HepG2 (cell line): ENCODE measurements around the gene SULT4A1. TPM values are rescaled to one million over a fixed set of nuclear protein-coding genes. Genes with fewer than 3 reads are reported as not detected.

Source experiments
- ATAC-seq: fragments of 200-7000 bp; cut with Tn5 transposase; 3 replicates; pipeline ENCODE4 v1.9.1; 2020; ENCODE audit warnings: mild to moderate bottlenecking, moderate library complexity
- BruUV-seq: library from RNA; stranded (reverse); fragments of 400-500 nt; replicated peaks from 2 replicates; lab custom pipeline; 2021; lab: Mats Ljungman, UMichigan
- CTCF ChIA-PET: fragments of 300-600 bp; formaldehyde crosslinking; extraction: SDS; loops from one replicate; lab custom pipeline; 2021; ENCODE audit warnings: low total read pairs, inconsistent platforms, low intra/inter-chr PET ratio; lab: Yijun Ruan, JAX
- POLR2A ChIA-PET: fragments of 350-600 bp; sonication (Branson Sonifier 250); formaldehyde crosslinking; loops from one replicate; lab custom pipeline; 2020; ENCODE audit warnings: antibody characterized with exemption, inconsistent platforms; lab: Yijun Ruan, JAX
- DNase-seq: peaks from one replicate; pipeline ENCODE4 v3.0.0-alpha.2; 2015; ENCODE audit warnings: low spot score
- FAIRE-seq: peaks from 3 replicates; lab custom pipeline; 2011; peaks lifted over from hg19 to GRCh38; lab: Jason Lieb, UNC
- H2AFZ ChIP-seq: one replicate; pipeline ENCODE4 v1.6.1; 2011; ENCODE audit warnings: low read length, inconsistent platforms
- H3K27ac ChIP-seq: fragments of 300-600 bp; 3 replicates; pipeline ENCODE4 v1.8.0; 2011; ENCODE audit warnings: mixed run types, mild to moderate bottlenecking, mixed read lengths, low read length, inconsistent platforms; ENCODE audit not compliant: insufficient read depth; ENCODE audit errors: extremely low read length
- H3K27me3 ChIP-seq, 2 experiments: fragments of 200-600 bp in 1 of 2; 2 replicates in 1 of 2; 3 replicates in 1 of 2; pipeline versions ENCODE4 v1.6.0 to v1.8.0; 2011; ENCODE audit warnings: low read length in 2 of 2, mild to moderate bottlenecking in 2 of 2, moderate library complexity in 2 of 2, inconsistent platforms in 1 of 2; ENCODE audit not compliant: insufficient read depth in 2 of 2, control insufficient read depth in 1 of 2
- H3K36me3 ChIP-seq, 2 experiments: fragments of 200-600 bp in 1 of 2; replicated peaks in 1 of 2; 2 replicates in 1 of 2; 3 replicates in 1 of 2; pipeline versions ENCODE4 v1.5.1 to v1.8.0; 2011; ENCODE audit warnings: low read length in 2 of 2, inconsistent platforms in 1 of 2; ENCODE audit not compliant: insufficient read depth in 2 of 2, control insufficient read depth in 1 of 2
- H3K4me1 ChIP-seq: 2 replicates; pipeline ENCODE4 v1.5.1; 2012; ENCODE audit warnings: low read length, inconsistent platforms; ENCODE audit not compliant: insufficient read depth
- H3K4me2 ChIP-seq: 2 replicates; pipeline ENCODE4 v1.6.0; 2011; ENCODE audit warnings: low read depth, low read length, inconsistent platforms
- H3K4me3 ChIP-seq, 3 experiments: fragments of 200-600 bp in 1 of 3; sonication (generic), shearing (Covaris generic) in 1 of 3; replicated peaks in 1 of 3; 2 replicates each; pipeline ENCODE4 v1.5.1; 2011 to 2016; ENCODE audit warnings: low read length in 3 of 3, inconsistent platforms in 2 of 3, low read depth in 2 of 3, mild to moderate bottlenecking in 2 of 3, control low read depth in 1 of 3, mixed read lengths in 1 of 3; ENCODE audit not compliant: insufficient read depth in 1 of 3
- H3K79me2 ChIP-seq: one replicate; pipeline ENCODE4 v1.6.1; 2011; ENCODE audit warnings: low read length, inconsistent platforms; ENCODE audit not compliant: insufficient read depth
- H3K9ac ChIP-seq: 2 replicates; pipeline ENCODE4 v1.6.0; 2011; ENCODE audit warnings: mild to moderate bottlenecking, low read depth, low read length, inconsistent platforms; ENCODE audit not compliant: insufficient read depth
- H3K9me3 ChIP-seq: 2 replicates; pipeline ENCODE4 v1.5.1; 2012; ENCODE audit warnings: mild to moderate bottlenecking, low read length
- H4K20me1 ChIP-seq: 2 replicates; pipeline ENCODE4 v1.6.0; 2011; ENCODE audit warnings: inconsistent platforms, mild to moderate bottlenecking, low read length, moderate library complexity; ENCODE audit not compliant: insufficient read depth
- CTCF ChIP-seq: sonication (generic); formaldehyde crosslinking; IDR thresholded peaks from 2 replicates; pipeline ENCODE4 v1.5.0; 2020; ENCODE audit warnings: mild to moderate bottlenecking, missing genetic modification reagents, moderate library complexity
- E2F2 ChIP-seq: sonication (generic); formaldehyde crosslinking; IDR thresholded peaks from 2 replicates; pipeline ENCODE4 v1.4.0; 2020; ENCODE audit warnings: missing genetic modification reagents, borderline replicate concordance
- IKZF4 ChIP-seq: sonication (generic); formaldehyde crosslinking; IDR thresholded peaks from 2 replicates; pipeline ENCODE4 v1.5.1; 2020; ENCODE audit warnings: borderline replicate concordance, mild to moderate bottlenecking, low read depth, missing genetic modification reagents; ENCODE audit errors: not compliant biosample characterization
- MED13 ChIP-seq: sonication (generic); formaldehyde crosslinking; IDR thresholded peaks from 2 replicates; pipeline ENCODE4 v1.5.0; 2020; ENCODE audit warnings: missing genetic modification reagents
- NR2C2 ChIP-seq: sonication (generic); formaldehyde crosslinking; IDR thresholded peaks from 2 replicates; pipeline ENCODE4 v1.4.0; 2020; ENCODE audit warnings: missing genetic modification reagents, mild to moderate bottlenecking, moderate library complexity, borderline replicate concordance
- ZMYM2 ChIP-seq: sonication (generic); formaldehyde crosslinking; IDR thresholded peaks from 2 replicates; pipeline ENCODE4 v1.8.0; 2022; ENCODE audit warnings: mild to moderate bottlenecking, missing genetic modification reagents
- ZNF784 ChIP-seq: sonication (generic); formaldehyde crosslinking; IDR thresholded peaks from 2 replicates; pipeline ENCODE4 v1.5.1; 2020; ENCODE audit warnings: missing genetic modification reagents, mild to moderate bottlenecking, borderline replicate concordance
- ZZZ3 ChIP-seq: sonication (generic); formaldehyde crosslinking; IDR thresholded peaks from 2 replicates; pipeline ENCODE4 v1.4.0; 2020; ENCODE audit warnings: missing genetic modification reagents, mild to moderate bottlenecking, borderline replicate concordance
- WGBS: methylation state at CpG from one replicate; pipeline ENCODE4 v1.1.6; 2017; ENCODE audit warnings: low lambda C conversion rate; 5-methylcytosine and 5-hydroxymethylcytosine counted together
- in situ Hi-C: cut with HindIII; loops from 2 replicates; pipeline ENCODE4 v1.10.0; 2017; ENCODE audit warnings: low pct_unique_long_range_greater_than_20kb; ENCODE audit not compliant: extremely low pct_ligation_motif_present
- intact Hi-C: fragments of 100-400 bp; cut with micrococcal nuclease; formaldehyde crosslinking; loops from one replicate; pipeline ENCODE4 v1.10.0; 2022; ENCODE audit not compliant: unreplicated experiment
- polyA plus RNA-seq, 8 experiments: library from polyadenylated mRNA; depleted of rRNA in 3 of 8; stranded (reverse) in 7 of 8; unstranded in 1 of 8; fragments of >200 nt; fragmentation: Illumina TruSeq in 4 of 8; extraction: Trizol in 4 of 8; gene quantifications; 2 replicates each; pipeline versions ENCODE4 v1.2.1 to v1.2.3, GENCODE V29; 2011 to 2016; ENCODE audit warnings: low read depth in 4 of 8, missing spikeins in 1 of 8, mixed read lengths in 1 of 8; ENCODE audit not compliant: insufficient read depth in 1 of 8
- total RNA-seq, 5 experiments: library from RNA; depleted of rRNA; stranded (reverse); fragments of >200 nt; fragmentation: Illumina TruSeq; extraction: Trizol; gene quantifications; 2 replicates each; pipeline ENCODE4 v1.2.3, GENCODE V29; 2016; ENCODE audit warnings: low read depth in 1 of 5

Gene SULT4A1
- total and polyA plus RNA-seq, 2 of the 13 experiments (the other 11 are each of a cell fraction or from before 2014, with no cell fraction given), result not detected

- Histone ChIP-seq H3K9me3 (no peaks in the 10 kb centered on the region), H3K27ac (no peak overlapping the region), H3K4me3 (no peak overlapping the region), H3K4me2 (no peak overlapping the region), H3K36me3 (no peaks in the 10 kb centered on the region), H3K79me2 (no peaks in the 10 kb centered on the region), H3K27me3 (peaks cover 5 to 32% of the 10 kb centered on the region in 2 experiments; a peak in 4 of 5 replicates), H3K4me1 (peaks cover under 1% of the 10 kb centered on the region; the same call in 1 of the 2 replicates), H3K9ac (no peak overlapping the region), H4K20me1 (peaks cover 2% of the 10 kb centered on the region; the same call in 1 of the 2 replicates), H2AFZ (no peak overlapping the region)
- intact Hi-C loops, result no loop called here
- BruUV-seq, result no TSS peak
- FAIRE-seq (no peak), ATAC-seq (no peak), DNase-seq (no peak)
- 2% methylated on average over 9 of the region's 20 CpGs for whole genome bisulfite sequencing
- ChIA-PET CTCF (no interaction called here), POLR2A (no interaction called here)
- in situ Hi-C loops, result no loop called here
- TF ChIP-seq MED13 (CRISPR knock-in tag) (no peak), ZZZ3 (no peak), ZMYM2 (CRISPR knock-in tag) (no peak), CTCF (CRISPR knock-in tag) (0 out of 2 replicates have a peak, but pooled peaks have one; percentile 5), ZNF784 (CRISPR knock-in tag) (no peak), E2F2 (CRISPR knock-in tag) (no peak), NR2C2 (CRISPR knock-in tag) (no peak), IKZF4 (CRISPR knock-in tag) (no peak)
Measured at GRCh38 chr22:43828998-43829782, 33.1 kb downstream of the SULT4A1 start.
